HG02623 (cell line): ENCODE measurements around the gene POFUT1.
"Not testable (repeated sequence)": the region's sequence is repeated elsewhere in the genome, so short reads cannot be mapped to it uniquely, and the experiment has no call there.

Experiments
- ATAC-seq: cut with Tn5 transposase; IDR thresholded peaks from one replicate; pipeline ENCODE4 v1.9.1; 2021; ENCODE audit warnings: moderate library complexity; ENCODE audit not compliant: unreplicated experiment

Gene POFUT1

DNA sequence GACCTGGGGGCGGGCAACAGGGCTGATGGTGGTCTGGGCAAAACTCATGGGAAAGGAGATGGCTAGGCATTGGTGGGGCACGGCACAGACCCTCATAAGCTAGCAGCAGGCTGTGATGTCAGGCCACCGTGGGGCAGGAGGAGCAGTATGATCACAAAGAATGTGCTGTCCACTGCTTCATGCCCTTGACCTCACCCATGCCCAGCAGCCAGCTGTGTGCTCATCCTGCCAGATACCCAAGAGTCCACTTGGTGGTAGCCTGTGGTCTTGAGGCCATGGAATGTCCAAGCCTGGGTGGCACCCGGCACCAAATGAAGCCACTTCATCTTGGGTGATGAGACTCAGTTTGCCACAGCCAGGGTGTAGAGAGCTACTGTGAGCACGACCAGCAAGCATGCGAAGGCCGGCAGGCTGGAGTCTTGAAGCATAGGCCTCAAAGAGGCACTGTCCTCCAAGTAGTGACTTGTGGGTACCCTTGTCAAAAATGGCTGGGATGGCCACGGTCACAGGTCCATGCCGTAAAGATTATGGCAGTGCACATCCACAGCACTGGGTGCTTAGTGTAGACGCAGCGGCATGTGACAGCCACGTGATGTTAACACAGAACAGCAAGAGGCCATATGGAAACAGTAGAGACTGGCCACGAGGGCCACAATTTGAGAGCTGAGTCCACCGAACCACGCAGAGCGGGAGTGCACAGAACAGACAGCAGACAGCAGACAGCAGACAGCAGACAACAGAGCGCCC lies 19.1 kb upstream of the POFUT1 start:
- ATAC-seq, result no peak

DNA sequence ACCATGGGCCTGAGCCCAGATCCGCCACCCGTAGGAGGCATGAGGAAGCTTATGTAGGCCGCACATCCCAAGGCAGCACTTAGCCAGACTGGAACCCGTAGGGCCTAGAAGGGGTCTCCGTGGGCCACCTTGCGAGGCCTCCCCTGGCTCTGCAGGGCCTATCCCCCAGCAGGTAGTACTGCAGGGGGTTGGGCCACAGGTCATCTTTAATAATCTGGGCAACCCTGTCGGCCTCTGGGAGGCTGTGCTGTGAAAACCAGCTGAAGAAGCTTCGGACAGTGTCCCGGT lies 18.6 kb upstream of the POFUT1 start:
- ATAC-seq, result no peak

DNA sequence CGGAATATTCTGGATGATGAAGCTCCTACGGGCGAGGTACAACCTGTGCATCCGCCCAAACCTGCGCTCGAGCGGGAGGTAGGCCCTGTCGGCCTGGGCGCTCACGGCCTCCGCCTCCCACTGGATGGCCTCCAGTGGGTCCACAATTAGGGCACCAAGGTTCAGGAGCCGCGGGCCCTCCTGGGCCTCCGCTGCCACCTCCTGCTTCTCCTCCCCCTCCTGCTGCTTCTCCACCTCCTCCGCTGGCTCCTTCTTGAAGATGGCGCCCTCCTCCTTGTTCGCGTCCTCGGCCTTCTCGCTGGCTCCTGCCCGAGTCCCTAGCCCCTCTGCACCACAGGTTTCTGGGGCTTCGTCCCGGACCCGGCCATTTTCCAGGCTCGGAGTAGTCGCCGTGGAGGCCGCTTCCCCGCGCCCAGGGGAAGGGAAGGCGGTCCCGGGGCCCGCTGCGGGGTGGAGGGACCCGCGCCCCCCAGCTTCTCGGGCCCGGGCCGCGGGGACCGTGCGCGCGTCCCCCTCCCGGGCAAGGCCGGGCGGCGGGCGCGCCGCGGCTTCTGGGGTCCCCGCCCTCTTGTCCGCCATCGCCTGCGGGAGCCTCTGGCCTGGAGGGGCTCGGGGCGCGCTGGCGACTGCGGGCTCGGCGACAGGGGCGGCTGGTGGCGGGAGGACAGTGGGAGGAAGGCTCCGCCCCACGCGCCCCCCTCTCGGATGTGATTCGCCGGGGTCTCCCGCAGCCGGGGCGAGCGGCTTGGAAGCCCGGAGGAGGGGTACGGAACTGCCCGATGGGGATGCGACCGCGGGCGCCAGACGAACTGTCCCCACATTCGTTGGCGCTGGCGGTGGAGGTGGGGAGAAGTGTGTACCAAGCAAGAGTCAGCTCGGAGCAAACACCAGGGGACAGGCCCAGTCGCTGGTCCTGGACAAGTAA lies 17.7 kb upstream of the POFUT1 start:
- no peak for ATAC-seq

DNA sequence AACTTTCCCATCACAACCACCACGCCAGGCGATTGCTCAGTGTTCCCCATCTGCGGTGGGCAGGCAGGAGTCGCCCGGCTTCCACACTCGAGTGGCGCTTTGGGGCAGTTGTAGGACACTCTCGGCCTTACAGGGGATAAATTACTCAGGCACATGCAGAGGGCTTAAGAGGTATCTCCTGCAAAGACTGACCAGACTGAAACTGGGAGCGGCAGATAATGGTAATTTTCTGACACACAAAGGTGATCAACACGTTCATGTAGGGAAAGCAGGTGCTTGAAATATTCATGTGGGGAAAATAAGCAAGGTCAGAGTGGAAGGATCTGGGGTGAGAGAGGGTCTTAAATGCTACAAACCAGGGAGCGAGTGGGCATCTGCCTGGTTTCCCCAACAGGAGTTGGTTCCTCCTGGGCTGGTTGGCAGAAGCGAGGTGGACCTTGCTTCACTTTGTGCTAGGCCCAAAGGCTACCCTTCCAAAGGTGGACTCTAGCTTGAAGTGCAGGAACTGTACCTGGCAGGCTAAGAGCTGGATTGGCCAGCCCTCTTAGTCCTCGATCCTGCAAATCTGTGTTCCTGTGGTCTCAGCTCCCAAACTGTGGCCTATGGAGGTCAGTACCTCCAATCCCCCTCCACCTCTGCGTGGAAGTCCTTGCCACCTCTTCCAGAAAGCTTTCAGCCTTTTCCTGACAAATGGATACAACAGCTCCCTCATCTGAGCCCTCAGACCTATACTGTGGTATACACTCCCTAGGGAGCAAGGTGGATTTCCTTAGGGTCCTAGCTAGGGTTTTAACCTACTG lies 16.9 kb upstream of the POFUT1 start:
- ATAC-seq, result no peak

DNA sequence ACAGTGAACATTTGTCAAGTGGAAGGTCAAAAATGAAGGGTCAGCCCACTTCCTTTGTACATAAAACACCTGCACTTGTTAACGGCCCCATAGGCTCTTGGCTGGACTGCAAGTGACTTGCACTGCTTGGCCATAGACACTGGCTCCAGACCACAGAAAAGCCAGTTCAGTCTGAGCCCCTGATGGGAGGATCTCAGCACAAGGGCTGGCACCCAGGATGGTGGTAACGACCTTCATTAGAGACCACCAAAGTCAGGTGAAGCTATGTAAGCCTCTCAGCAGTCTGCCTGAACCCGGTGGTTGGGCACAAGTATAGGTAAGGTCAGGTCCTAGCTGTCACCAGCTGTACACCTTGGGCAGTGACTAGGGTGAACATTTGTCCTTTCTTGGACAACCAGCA lies 16.3 kb upstream of the POFUT1 start:
- ATAC-seq, result no peak

DNA sequence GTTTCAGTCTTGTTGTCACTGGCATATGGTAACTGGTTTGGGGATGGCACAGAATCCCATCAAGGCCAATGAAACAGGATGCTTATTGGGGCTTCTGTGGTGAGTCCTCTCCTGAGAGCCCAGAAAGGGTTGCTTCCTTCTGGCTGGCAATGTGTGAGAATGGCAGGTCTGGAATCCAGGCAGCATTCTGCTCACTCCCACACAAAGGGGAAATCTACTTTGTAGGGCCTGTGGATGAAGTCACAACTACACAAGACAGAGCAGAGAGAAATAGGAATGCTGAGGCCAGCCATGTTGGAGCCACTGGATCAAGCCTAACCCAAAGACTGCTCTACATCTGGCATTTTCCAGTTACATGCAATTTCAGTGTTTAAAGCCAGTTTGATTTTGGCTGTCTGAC lies 15.8 kb upstream of the POFUT1 start:
- no peak for ATAC-seq

DNA sequence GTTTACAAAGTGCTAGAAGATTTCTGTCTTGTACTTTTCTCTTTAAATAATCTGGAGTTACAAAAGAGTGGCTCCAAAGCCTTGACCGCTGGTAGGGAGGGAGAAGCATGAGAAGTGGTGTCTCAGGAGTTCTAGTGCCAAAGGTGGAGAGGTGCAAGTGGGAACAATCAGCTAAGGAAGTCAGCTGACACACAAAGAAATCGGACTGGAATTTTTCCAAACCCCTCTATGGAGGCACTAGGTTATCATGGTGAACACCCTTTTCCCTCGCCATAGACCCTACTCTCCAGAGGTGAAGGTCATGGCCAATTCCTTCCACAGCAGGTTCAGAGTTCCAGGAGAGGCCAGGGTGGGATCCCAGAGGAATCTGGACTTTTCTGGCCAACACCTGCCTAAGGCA lies 15.0 kb upstream of the POFUT1 start:
- ATAC-seq, result no peak

DNA sequence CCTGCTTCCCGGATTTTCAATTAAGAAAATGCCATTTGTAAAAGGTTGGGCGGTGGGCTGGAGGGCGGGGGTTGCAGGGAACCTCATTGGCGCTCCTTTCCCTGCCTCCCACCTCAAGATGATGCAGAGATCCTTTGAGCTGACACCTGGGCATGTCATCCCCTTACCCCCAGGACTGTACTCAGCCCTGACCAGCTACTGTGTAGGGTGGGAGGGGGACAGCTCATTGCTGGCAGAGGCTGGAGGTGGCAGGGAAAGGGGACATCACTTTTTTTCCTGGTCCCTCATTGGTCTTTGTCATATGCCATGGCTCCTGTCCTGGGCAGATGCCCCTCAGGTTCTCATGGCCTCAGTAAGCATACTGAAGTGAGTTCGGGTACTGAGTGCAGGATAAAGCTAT lies 14.3 kb upstream of the POFUT1 start:
- ATAC-seq, result not testable (repeated sequence)

DNA sequence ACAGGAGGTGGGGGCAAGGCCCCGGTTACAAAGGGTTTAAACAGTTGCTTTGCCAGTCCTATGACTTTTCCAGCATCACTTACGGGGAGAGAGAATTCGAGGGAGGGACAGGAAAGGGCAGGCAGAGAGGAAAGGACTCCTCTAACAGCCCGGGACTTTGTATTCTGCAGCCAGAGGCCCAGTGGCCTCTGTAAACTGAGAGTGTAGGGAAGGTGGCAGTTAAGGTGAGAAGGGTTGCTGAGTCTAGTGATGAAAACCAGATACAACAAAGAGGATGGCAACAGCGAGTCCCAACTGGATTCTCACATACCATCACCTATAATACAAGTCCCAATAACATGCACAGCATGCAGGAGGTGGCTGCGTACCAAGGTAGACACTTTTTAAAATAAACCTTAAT lies 13.7 kb upstream of the POFUT1 start:
- ATAC-seq, result no peak

DNA sequence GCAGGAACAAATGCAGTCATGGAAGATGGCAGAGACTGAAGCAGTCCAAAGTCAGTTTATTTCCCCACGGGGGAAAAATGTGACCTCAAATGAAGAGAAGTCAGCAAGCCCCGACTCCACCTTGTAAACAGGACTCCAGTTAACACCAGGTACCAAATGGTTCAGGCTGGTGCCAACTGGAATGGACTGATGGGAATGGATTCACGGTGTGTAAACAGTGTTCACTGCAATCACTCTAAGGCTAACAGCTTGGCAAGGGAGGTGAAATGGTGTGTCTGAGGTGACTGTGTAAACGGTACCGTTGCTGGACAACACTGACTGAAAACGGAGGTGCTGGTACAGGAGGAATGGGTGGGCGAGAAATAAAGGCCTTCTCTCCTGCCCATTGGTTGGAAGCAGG lies 12.1 kb upstream of the POFUT1 start:
- no peak for ATAC-seq

DNA sequence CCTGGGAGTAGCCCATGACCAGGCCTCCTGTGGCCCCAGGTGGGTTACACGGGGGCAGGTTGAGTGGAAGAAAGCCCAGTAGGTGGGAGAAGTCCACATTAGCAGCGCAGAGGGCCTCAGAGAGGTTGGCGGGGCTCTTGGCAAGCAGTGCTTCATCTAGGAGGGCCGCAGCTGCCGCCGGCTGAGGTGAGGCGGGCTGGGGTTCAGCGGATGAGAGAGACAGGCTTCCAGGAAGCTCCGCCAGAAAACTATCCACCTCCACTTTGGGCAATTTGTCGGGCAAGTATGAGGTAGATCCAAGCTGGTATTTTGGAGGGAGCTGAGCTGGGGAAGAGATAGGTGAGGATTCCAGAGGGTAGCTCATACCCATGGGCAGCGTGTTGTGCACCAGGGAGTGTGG lies 11.1 kb upstream of the POFUT1 start:
- ATAC-seq, result not testable (repeated sequence)

DNA sequence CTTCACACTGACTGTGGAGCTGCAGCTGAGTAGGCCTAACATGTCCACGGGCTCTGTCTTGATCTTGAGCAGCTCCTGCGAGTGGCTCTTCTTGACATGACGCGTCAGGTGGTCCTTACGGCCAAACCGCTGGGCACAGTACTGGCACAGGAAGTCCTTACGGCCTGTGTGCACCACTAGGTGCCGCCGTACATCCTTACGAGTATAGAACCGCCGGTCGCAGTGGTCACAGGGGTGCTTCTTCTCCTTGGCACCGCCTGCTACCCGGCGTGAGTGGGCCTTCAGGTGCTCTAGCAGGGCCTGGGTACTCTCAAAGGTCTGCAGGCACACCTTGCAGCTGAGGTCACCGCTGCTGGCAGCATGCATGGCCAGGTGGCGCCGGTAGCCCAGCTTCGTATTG lies 10.5 kb upstream of the POFUT1 start:
- not testable (repeated sequence) for ATAC-seq

DNA sequence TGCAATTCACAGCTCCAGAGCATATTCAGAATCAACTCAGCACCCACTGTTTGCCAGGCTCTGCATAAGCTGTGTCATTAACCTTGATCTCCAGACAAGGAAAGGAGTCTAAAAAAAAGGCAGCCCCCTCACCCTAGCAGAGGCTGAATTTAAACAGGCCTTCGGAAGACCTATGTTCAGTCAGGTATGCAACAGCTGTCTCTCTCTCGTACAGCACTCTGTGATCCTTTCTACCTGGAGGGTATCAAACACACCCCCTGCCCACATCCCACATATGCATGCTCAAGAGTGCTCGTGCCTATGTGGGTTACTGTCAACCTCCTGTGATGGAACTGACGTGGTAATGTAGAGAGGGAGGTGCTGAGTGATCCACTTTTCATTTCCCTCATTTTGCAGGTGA lies 8.7 kb upstream of the POFUT1 start:
- ATAC-seq, result no peak

DNA sequence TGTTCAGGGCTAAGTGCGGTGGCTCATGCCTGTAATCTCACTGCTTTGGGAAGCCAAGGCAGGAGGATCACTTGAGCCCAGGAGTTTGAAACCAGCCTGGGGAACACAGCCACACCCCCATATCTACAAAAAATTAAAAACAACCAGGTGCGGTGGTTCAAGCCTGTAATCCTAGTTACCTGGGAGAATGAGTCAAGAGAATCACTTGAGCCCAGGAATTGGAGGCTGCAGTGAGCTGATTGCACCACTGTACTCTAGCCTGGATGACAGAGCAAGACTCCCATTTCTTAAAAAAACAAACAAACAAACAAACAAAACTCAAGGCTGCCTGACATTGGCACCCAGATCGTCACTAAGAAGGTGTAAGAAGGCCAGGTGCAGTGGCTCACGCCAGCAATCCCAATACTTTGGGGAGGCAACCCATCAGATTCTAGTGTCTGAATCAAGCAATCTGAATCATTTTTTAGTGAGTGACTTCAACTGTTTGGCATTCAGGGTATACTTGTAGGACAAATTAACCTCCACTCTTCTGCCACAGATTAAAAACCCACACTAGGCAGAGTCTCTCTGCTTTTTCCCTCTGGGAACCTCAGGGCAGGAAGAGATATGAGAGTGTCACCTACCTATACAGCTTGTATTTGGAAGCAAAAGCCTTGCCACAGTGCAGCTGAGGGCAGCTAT lies 6.2 kb upstream of the POFUT1 start:
- ATAC-seq, result no peak

DNA sequence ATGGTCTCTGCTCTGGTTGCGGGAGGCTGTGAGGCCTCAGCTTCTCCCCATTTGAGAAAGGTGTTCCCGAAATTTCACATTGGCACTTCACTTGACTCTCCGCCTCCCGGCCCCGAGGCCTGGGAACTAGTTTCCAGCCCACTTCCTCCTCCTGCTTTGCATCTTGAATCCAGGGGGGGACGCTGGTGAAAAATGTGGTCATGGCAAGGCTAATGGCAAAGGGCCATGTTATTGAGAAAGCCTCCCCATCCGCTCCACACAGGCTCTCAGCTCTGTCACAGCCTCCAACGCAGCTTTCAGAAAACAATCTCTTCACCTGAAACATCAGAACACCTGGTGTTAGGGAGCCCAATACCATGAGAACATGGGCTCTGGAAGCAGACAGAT lies 5.7 kb upstream of the POFUT1 start:
- ATAC-seq, result no peak

DNA sequence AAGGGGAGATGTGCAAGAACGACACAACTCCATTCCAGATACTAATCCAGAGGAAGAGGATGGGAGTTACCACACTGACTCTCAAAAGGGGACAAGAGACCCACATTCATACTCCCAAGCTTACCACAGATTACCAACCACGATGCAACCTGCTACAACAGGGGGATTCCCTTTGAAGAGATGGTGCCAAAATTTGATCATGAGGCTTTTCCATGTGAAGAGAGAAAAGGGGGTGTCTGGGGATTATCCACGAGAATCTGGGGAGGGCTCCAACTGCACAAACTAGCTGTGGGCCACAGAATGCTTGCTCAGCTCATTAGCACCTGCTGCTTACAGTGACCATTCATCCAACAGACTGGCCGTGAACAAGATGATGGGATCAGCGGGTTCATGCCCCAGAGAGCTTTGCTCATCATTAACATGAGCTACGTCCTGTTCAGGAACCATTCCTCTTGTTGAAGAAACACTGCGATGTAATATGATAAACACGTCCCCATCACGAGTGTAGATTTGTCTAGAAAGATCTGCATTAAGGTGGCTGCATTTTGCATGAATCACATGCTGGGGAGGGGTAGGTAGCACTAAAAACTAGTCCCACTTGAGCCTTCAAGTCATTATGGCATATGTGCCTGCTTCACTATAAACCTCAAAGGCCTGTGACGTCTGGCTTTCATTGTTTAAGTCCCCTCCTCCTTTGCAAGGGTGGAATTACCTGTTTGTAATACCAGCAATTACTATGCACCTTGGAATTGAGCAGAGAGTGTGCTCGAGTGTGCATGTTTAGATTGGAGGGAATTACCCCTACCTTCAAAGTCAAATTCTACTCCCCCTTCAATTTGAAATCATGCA lies 4.1 kb upstream of the POFUT1 start:
- no peak for ATAC-seq

DNA sequence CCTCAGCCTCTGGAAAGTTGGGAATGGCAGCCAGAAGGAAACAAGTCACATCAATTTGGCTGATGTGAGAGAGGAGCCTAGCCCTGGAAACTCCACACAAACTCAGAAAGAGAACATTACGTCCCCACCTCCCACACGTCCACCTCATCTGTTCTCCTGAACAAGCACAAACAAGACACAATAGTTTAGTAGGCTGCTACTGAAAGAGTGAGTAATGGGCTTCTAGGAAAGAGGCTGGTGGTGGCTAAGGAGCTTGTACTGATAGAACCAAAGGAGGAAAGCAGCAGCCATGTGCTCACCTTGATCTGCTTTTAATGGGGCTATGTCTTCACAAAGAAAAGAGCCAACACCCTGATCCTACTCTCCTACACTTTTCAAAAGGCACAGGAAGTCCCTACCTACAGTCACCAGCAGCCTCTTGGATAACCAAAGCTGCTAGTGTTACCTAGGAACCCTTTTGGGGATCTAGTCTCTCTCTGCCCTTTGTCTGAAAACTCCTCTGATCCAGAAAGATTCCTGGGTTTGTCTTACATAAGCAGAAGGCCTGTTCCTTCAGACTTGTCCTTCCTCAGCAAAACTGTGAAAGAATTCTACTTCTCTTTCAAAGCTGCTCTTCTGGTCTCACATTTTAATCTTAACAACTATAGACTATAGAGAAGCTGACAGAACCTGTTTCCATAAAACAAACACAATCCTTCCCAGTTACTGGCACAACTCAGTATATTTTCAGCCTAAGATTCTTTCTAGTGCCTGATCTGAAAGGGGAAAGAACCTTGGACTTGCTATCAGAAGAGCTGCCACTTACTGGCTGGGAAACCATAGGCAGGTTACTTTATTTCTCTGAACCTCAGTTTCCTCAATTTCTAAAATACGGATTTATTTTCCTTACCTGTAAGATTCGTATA lies 3.2 kb upstream of the POFUT1 start:
- ATAC-seq, result no peak

DNA sequence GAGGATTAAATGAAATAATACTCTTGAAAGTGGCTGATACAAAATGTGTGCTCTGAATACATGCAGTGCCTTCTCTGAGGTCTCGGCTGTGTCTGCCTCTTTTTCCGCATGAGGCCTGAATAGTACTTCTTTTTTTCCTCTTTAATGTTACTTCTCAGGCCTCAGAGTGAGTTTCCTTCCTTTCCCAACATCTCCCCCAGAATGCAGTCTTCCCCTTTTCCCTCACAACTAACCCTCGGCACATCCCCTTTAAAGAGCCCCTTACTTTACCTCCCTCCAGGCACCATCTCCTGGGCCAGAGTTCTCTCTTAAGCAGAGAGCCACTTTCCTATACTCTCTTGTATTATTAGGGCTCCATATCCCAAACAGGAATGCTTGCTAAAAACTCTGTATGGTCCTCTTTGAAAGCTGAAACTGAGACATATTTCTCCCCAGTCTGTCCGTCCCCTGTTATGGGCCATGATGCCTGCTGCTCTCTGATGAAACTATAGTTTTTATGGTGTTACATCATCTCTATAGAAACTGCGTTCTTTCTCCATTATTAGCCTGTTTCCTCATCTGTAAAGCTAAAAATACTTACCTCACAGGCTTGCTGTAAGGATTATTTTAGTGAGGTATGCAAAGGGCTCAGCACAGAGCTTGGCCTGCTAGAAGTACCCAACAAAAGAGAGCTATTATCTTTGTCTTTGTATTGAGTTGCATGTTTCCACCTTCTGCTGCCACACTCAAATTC lies 2.4 kb upstream of the POFUT1 start:
- ATAC-seq, result no peak
